GM18858 (cell line): Measurements from ENCODE around the gene CLPTM1L.
"Not testable (repeated sequence)": the region's sequence is repeated elsewhere in the genome, so short reads cannot be mapped to it uniquely, and the experiment has no call there.

Experiments
- ATAC-seq: cut with Tn5 transposase; IDR thresholded peaks from one replicate; pipeline ENCODE4 v1.9.1; 2021; ENCODE audit not compliant: unreplicated experiment

CLPTM1L gene

DNA sequence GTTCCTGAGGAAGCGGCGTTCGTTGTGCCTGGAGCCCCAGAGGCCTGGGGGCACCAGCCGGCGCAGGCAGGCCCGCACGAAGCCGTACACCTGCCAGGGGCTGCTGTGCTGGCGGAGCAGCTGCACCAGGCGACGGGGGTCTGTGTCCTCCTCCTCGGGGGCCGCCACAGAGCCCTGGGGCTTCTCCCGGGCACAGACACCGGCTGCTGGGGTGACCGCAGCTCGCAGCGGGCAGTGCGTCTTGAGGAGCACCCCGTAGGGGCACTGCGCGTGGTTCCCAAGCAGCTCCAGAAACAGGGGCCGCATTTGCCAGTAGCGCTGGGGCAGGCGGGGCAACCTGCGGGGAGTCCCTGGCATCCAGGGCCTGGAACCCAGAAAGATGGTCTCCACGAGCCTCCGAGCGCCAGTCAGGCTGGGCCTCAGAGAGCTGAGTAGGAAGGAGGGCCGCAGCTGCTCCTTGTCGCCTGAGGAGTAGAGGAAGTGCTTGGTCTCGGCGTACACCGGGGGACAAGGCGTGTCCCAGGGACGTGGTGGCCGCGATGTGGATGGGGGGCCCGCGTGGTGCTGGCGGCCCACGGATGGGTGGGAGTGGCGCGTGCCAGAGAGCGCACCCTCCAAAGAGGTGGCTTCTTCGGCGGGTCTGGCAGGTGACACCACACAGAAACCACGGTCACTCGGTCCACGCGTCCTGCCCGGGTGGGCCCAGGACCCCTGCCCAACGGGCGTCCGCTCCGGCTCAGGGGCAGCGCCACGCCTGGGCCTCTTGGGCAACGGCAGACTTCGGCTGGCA lies 51.3 kb downstream of the CLPTM1L start:
- no peak for ATAC-seq

DNA sequence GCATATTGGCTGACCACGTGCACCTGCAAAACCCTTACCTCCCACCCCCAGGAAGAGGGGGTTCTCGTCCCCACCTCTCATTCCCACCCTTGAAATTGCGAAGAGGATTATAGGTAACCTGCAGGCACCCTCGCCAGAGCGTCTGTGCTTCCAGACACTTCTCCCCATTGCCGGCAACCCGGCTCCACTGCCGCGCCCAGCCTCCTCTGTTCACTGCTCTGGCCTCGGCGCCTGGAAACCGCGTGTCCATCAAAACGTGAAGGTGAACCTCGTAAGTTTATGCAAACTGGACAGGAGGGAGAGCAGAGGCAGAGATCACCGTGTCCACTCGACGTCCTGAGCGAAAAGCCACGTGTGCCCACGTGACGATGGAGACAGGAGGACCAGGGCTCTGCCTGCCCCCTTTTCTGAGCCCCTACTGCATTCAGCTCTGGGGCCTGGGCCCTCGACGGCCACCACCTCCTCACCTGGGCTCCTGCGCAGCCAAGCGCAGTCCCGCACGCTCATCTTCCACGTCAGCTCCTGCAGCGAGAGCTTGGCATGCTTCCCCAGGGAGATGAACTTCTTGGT lies 52.0 kb downstream of the CLPTM1L start:
- ATAC-seq, result no peak

DNA sequence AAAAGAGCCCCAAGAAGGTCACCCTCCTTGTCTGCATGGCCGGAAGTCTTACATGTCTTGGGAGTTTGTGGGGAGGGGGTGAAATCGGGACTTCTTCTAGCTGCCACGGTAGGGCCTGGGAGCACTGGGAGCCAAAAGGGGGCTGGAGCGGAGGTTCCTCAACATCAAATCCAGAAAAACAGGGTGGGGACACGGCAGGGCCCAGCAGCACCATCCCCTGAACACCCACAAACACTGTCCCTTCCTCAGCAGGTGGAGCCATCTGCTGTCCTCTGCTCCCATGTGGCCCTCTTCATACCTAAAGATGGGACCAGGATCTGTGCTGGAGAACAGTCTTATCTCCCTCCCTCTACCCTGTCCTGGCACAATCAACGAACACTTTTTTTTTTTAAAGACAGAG lies 52.8 kb downstream of the CLPTM1L start:
- ATAC-seq, result no peak

DNA sequence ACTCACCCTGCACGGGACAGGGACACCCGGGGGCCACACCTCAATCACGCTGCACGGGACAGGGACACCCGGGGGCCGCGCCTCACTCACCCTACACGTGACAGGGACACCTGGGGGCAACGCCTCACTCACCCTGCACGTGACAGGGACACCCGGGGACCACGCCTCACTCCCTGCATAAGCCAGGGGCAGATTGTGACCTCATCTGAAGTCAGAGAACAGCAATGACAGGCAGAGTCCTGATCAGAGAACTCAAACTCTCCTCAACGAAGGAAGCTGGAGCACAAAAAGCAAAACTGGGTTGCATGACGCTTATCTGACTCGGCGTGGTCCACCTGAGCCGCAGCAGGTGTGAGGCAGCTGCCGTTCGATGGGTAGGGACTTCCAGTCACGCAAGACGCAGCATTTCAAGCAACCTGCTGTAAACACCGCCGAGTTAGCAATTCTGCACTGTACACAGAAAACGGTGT lies 53.3 kb downstream of the CLPTM1L start:
- ATAC-seq, result no peak

DNA sequence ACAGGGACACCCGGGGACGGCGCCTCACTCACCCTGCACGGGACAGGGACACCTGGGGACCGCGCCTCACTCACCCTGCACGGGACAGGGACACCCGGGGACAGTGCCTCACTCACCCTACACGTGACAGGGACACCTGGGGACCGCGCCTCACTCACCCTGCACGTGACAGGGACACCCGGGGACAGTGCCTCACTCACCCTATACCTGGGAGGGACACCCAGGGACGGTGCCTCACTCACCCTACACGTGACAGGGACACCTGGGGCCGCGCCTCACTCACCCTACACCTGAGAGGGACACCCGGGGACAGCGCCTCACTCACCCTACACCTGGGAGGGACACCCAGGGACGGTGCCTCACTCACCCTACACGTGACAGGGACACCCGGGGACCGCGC lies 53.9 kb downstream of the CLPTM1L start:
- not testable (repeated sequence) for ATAC-seq

DNA sequence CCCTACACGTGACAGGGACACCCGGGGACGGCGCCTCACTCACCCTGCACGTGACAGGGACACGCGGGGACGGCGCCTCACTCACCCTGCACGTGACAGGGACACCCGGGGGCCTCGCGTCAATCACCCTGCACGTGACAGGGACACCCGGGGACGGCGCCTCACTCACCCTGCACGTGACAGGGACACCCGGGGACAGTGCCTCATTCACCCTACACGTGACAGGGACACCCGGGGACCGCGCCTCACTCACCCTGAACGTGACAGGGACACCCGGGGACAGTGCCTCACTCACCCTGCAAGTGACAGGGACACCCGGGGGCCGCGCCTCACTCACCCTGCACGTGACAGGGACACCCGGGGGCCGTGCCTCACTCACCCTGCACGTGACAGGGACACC lies 55.3 kb downstream of the CLPTM1L start:
- not testable (repeated sequence) for ATAC-seq

DNA sequence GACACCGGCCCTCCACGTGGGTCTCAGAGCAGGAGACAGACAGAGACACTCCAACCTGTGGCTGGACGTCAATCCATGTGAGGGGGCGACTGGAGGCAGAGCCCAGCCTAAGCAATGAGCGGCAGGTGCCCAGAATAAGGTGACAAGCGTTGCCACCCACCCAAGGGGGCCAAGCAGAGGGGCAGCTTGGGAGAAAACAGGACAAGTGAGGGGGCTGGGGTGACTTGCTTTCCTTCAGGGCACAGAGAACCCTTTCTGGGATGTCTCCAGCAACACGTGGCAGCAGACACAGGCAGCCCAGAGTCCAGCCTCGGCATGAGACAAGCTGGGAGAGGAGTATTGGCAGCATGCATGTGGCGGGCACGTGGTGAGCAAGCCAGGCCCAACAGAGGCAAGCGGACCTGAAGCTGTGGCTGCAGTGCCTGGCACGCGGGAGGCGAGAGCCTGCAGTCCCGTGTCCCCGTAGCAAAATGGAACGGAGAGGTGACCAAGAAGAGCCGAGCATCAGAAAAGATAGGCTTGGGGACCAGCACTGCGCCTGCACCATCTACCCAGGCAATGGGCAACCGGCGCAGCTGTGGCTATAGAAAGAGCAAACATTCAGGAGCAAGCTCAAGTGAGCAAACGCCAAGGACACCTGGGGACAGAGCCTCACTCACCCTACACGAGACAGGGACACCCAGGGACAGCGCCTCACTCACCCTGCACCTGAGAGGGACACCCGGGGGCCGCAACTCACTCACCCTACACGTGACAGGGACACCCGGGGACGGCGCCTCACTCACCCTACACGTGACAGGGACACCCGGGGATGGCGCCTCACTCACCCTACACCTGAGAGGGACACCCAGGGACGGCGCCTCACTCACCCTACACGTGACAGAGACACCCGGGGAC lies 56.2 kb downstream of the CLPTM1L start:
- no peak for ATAC-seq

DNA sequence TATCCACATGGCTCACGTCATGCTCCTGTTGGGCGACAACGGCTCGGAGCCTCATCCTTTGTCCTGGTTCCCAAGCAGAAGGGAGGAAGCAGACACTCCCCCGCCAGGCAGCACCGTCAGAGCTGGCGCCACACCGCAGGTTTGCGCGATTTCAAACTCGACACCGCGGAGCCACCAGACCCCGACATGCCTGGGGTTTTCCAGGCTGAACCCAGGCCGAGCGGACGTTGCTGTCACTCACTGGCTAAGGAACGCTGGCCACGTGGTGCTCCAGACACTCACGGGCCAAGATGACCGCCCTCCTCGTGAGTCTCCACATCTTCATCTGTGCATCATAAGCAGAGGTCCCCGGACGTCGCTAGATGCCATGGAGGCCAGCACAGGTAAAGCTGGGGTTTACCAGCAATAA lies 59.0 kb downstream of the CLPTM1L start:
- ATAC-seq, result no peak

DNA sequence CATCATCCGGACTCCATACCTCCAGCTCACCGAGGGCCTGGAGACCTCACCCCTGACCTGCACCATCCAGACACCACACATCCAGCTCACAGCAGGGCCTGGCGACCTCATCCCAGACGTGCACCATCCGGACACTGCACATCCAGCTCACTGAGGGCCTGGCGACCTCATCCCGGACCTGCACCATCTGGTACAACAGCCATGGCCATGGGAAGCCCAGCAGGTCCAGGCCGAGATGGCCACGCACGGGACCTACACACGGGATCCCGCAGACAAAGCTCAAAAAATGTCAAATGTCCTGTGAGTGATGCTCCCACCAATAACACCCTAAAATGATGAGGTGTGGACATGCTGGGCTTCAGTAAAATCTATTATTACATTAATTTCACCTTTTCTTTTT lies 59.8 kb downstream of the CLPTM1L start:
- no peak for ATAC-seq

DNA sequence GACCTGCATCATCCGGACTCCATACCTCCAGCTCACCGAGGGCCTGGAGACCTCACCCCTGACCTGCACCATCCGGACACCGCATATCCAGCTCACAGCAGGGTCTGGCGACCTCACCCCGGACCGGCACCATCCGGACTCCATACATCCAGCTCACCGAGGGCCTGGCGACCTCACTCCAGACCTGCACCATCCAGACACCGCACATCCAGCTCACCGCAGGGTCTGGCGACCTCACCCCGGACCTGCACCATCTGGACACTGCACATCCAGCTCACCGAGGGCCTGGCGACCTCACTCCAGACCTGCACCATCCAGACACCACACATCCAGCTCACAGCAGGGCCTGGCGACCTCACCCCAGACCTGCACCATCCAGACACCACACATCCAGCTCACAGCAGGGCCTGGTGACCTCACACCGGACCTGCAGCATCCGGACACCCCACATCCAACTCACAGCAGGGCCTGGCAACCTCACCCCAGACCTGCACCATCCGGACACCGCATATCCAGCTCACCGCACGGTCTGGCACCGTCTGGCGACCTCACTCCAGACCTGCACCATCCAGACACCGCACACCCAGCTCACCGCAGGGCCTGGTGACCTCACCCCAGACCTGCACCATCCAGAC lies 60.4 kb downstream of the CLPTM1L start:
- ATAC-seq, result not testable (repeated sequence)

DNA sequence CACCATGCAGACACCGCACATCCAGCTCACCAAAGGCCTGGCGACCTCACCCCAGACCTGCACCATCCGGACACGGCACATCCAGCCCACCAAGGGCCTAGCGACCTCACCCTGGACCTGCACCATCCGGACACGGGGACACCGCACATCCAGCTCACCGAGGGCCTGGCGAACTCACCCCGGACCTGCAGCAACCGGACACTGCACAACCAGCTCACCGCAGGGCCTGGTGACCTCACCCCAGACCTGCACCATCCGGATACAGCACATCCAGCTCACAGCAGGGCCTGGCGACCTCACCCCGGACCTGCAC lies 61.2 kb downstream of the CLPTM1L start:
- ATAC-seq, result not testable (repeated sequence)

DNA sequence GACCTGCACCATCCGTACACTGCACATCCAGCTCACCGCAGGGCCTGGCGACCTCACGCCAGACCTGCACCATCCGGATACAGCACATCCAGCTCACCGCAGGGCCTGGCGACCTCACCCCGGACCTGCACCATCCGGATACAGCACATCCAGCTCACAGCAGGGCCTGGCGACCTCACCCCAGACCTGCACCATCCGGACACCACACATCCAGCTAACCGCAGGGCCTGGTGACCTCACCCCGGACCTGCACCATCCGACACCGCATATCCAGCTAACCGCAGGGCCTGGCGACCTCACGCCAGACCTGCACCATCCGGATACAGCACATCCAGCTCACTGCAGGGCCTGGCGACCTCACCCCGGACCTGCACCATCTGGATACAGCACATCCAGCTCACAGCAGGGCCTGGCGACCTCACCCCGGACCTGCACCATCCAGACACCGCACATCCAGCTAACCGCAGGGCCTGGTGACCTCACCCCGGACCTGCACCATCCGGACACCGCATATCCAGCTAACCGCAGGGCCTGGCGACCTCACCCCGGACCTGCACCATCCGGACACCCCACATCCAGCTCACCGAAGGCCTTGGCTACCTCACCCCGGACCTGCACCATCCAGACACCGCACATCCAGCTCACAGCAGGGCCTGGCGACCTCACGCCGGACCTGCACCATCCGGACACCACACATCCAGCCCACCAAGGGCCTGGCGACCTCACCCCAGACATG lies 61.7 kb downstream of the CLPTM1L start:
- ATAC-seq, result not testable (repeated sequence)

DNA sequence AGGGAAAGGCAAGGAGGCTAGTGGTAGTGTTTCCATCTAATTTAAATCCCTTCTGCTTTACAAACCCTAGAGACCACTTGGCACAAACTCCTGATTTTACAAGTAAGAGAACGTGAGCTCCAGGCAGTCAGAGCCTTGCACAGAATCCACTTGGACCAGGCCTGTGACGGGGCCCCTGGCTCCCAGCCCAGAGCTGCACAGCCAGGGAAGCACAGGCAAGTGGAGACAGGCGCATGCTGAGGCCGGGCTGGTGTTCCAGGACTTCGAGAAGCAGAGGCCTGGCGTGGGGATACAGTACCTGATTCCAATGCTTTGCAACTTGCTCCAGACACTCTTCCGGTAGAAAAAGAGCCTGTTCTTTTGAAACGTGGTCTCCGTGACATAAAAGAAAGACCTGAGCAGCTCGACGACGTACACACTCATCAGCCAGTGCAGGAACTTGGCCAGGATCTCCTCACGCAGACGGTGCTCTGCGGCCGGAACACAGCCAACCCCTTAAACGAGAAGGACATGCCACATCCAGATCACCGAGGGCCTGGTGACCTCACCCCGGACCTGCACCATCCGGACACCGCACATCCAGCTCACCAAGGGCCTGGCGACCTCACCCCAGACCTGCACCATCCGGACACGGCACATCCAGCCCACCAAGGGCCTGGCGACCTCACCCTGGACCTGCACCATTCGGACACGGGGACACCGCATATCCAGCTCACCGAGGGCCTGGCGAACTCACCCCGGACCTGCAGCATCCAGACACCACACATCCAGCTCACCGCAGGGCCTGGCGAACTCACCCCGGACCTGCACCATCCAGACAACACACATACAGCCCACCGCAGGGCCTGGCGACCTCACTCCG lies 62.5 kb downstream of the CLPTM1L start:
- ATAC-seq, result no peak

DNA sequence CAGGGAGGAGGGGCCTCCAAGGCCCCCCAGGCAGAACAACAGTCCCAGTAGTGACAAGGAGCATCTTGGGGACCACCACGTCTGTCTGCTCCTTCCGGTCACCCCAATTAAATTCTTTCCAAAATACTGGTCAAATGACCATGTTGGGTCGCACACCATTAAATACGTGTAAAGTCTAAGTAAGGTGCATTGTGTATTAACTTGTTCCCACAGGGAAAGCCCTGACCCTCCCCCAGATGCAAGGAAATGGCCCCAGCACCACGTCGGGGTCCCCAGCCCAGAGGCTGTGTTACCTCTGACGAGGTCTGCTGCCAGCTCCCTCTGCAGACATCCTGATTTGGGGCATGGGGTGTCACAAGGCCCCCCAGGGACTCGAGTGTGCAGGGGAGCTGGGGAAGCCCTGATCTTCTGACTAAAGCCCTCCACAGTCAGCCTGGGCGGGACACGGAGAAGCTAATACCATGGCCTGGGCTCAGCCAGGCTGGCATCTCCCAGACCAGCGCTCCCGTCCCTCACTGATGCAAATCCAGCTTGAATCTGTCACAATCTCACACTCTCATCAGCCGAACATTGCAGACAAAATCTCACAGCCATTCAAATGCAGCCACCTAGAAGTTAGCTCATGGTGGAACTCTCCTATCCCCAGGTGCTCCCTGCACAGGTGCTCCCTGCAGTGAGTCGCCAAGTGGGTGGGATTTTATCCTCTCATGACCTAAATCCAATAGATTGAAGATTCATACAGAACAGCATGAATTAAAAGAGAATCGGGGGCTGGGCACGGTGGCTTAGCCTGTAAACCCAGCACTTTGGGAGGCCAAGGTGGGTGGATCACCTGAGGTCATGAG lies 63.6 kb downstream of the CLPTM1L start:
- no peak for ATAC-seq

DNA sequence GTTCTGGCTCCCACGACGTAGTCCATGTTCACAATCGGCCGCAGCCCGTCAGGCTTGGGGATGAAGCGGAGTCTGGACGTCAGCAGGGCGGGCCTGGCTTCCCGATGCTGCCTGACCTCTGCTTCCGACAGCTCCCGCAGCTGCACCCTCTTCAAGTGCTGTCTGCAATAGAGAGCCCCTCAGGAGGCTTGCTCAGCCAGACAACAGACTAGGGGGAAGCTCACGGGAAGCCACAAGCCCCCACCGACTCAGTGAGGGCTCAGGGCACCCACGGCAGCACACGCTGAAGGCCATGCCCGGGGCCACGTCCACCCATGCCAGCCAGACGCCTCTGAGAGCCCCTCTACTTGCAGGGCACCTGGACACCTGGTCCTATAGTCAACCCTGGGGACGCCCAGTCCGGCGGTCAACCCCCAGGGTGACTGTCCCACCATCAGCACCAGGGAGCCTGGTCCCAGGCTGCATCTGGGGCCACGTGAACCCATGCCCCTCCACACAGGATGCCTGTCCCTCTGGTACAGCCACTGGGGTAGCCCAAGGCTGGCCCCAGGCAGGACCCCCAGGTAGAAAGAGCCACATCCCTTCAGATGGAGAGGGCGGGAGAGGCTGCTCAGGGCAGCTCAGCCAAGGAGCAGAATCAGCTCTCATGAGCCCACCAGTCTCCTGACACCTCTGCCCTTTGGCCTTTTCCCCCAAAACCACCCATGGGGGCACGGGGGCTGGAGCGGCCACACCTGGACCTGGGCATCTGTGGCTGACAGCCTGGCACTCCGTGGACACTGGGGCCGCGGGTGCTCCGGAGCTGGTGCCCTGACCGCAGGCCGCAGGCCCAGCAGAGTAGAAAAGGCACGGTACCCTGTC lies 64.5 kb downstream of the CLPTM1L start:
- ATAC-seq, result no peak

DNA sequence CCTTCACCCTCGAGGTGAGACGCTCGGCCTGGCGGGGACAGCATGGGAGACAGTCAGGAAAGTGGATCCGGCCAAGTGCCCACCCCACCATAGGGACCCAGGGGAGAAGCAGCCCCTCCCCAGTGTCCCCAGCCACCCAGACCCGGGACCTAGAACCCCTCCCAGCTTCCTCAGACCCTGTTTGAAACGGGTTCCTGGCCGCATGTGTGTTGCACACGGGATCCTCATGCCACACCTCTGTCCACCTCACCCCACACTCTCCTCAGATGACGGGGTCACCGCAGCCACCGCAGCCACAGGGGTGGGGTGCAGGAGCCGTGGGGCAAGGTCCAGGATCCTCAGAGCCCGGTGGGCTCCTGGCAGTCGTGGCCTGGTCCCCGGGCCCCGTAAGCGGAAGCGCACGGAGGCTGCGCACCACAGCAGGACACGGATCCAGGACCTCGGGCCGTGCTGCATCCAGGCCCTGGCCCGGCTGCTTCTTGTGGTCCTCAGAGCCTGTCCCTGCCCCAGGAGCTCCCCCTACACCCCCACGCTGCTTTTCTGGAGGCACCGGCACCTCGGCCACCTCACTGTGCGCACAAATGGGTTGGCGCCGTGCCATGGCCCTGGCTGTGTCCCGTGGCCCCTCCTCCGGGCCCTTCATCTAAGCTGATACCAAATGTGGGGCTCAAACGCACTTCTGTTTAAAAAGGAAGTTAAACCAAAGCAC lies 65.3 kb downstream of the CLPTM1L start:
- ATAC-seq, result no peak
